GM21528 (cell line): ENCODE measurements around the gene PDE1A.

ENCODE experiments used
- ATAC-seq: cut with Tn5 transposase; IDR thresholded peaks from one replicate; pipeline ENCODE4 v1.9.1; 2021; ENCODE audit warnings: mild to moderate bottlenecking, moderate library complexity; ENCODE audit not compliant: unreplicated experiment, low FRiP score

The PDE1A gene

DNA sequence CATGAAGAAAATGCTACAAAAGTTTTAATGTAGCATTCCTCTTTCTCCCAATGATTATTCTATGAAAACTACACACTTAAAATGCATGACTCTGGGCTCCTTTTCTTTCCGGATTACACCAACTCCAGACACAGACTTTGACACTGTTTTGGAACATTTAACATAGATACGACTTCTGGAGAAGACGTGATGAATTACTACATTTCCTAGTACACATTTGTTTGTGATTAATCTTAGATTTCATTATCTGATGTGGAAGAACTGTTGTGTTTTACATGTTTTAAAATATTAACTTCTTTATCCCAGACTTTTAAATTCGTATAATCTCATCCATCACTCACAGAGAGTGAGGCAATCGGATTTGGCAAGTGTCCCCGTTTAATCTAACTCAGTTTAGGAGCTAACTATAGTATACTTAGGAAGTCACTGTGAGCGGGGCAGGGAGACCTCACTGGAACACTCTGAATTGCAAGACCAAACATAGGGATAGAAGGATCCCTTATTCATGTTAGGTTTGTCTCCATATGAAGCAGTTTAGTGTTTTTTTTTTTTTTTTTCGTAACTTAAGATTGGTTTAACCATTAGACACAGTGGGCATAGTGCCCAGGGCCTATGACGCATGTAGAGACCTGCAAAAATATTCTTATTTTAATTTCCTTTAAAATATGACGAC is 66.7 kb downstream of the PDE1A start:
- ATAC-seq = no peak

- ATAC-seq = no peak
These were observed 67.5 kb downstream of the PDE1A start for GRCh38 chr2:182359027-182359989.

DNA sequence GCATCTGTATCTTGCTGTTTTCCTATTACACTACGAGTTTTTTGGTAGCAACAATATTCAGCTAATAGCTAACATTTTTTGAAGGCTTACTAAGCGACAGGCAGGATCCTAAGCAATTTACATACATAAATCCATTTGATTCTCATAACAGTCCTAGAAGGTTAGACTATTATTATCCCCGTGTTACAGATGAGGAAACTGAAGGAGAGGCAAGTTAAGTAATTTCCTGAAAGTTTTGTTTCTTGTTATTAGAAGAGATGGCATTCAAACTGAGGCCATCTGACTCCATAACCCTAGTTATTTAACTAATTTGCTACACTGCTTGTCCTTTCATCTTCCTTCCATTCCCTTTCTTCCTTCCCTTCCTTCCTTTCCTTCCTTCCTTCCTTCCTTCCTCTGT is 68.2 kb downstream of the PDE1A start:
- ATAC-seq = no peak

- no peak for ATAC-seq
These were observed 71.0 kb downstream of the PDE1A start for GRCh38 chr2:182355815-182356214.

- ATAC-seq = no peak
These were observed 75.4 kb downstream of the PDE1A start for GRCh38 chr2:182351427-182351826.

- no peak for ATAC-seq
These were observed 77.6 kb downstream of the PDE1A start for GRCh38 chr2:182349268-182349667.

DNA sequence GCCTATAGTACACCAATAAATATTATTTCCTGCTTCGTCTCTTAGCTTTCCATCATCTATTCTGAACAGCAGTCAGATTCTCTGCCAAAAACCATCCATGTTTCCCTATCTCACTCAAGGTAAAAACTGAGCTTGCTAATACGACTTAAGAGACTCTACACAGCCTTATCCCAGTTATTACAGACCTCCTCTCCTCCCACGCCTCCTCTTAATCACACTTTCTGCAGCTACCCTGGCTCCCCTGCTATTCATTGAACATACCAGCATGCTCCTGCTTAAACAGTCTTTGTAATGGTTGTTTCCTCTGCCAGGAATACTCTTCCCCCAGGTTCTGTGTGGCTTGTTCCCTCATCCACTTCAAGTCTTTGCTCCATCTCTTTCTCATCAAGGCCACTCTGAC is 81.5 kb downstream of the PDE1A start:
- ATAC-seq = no peak

GRCh38 chr2:182330451-182331305 is 96.2 kb downstream of the PDE1A start:
- ATAC-seq = no peak

DNA sequence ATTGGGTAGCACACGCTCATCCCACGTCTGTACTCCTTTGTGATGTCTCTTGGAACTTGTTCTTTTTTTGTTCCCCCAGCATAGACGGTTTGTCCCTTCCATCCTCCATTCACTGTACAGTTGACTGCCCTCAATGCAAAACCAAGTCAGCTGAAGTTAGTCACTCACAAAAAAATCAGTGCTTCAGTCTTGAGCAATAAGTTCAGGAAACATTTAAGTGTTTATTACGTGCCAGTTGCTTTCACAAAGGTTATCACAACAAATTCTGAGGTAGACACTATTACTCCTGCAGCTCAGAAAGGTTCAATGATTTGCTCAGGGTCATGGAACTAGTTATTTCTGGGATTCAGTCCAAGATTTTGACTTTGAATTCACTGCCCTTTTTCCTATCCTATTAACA is 102.2 kb downstream of the PDE1A start:
- no peak for ATAC-seq

GRCh38 chr2:182321096-182321495 is 105.7 kb downstream of the PDE1A start:
- ATAC-seq = no peak

DNA sequence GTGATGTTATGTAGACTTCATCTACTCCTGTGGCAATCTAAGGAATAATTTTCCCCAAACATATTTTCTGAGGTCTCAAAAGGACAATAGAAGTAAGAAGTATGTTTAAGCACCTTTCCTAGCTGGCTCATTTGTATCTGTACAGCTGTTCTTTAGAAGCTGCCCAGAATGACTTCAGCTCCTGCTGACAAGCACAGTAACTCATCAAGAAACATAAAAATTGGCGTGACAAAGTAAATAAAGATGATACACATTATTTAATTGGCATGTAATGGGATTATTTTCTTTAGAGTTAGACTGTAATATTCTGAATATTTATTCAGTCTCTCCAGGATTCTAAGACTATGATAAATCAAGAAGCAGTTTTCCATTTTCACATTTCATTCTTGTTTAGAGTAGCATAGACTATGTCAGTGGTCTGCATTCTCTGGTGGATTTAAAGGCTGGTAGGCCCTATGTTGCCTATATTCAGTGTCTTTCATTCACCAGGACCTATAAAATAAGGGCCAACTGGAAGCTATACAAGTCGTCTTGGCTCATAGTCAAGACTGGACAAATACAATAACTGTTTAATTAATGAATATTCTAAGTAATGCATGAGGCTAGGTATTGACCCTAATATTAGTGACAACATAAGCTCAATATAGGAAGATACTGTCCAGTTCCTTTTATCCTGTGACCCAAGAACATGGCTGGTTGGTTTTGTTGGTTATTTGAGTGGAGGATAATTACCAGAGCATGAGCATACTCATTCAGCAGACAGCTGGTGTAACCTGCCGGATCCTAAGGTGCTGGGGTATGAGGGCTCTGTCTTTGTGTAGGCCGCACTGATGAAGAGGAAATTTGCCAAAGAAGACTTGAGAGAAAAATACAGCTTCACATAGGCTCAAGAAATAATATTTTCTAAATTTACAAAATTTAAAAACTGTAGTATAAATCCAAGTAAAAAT is 107.0 kb downstream of the PDE1A start:
- ATAC-seq = no peak

DNA sequence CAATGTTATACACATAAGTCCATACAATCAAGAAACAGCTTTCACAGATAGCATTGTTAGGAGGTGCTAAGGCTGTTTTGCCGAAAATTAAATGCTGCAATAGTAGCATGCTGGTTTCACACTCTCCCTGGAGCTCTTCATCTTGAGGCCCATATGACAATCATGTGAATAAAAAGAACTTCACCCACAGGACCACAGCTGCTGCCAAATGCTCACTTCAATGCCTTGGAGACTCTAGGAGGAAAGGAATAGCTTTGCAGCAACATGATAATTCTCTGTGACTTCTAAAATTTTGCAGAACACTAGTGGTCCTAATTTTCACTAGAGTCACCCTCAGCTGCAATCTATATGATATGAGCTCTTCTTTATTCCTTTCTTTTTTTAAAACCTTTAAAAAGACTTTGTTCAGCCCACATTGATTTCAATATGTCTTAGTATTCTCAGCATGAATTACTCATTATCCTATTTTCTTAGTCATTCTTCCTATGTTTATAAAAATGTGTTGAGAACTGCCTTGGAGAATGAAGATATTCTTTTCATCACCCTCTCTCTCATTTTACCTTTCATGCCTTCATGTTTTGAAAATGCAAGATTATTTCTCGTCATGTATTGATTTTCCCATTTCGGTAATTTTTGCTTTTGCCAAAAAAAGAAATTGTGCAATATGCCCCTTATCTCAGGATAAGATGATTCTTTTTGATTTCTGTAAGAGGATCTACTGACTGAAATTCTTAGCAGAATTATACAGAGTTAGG is 108.2 kb downstream of the PDE1A start:
- ATAC-seq = no peak

DNA sequence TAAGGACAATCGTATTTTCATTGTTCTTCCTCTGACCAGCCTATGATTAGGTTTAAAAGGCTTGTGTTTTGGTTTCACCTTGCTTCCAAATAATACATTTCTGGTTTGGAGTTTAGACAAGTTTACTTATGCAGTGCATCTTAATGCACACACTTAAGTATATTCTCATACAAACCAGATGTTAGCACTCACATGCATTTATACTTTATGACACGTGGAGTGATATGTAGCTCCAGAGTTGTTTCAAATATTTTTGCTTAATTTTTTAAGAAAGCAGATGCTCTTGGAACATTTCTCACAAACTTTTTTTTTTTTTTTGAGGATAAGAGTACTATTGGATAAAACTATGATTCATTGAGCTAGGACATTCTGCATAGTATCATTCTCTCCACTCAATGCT is 109.9 kb downstream of the PDE1A start:
- no peak for ATAC-seq

DNA sequence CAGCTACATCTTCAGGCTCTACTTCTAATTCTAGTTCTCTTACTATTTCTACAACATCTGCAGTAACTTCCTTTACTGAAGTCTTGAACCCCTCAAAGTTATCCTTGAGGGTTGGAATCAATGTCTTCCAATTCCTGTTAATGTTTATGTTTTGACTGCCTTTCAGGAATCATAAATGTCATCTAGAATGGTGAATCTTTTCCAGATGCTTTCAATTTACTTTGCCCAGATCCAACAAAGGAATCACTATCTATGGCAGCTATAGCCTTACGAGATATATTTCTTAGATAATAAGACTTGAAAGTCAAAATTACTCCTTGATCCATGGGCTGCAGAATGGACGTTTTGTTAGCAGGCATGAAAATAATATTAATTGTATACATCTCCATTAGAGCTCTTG is 123.9 kb downstream of the PDE1A start:
- no peak for ATAC-seq

DNA sequence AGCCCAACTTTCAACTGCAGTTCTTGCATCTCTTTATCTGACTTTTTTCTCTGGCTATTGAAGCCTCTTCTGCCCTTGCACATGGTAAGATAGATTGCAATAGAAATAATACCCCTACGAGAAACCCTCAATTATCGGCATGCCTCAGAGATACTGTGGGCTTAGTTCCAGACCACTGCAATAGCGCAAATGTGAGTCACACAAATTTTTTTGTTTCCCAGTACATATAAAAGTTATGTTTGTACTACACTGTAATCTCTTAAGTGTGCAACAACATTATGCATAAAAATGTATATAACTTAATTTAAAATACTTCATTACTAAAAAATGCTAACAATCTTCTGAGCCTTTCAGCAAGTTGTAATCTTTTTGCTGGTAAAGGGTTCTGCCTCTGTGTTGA is 124.7 kb downstream of the PDE1A start:
- ATAC-seq = no peak

GRCh38 chr2:182301093-182301492 is 125.7 kb downstream of the PDE1A start:
- ATAC-seq = no peak

DNA sequence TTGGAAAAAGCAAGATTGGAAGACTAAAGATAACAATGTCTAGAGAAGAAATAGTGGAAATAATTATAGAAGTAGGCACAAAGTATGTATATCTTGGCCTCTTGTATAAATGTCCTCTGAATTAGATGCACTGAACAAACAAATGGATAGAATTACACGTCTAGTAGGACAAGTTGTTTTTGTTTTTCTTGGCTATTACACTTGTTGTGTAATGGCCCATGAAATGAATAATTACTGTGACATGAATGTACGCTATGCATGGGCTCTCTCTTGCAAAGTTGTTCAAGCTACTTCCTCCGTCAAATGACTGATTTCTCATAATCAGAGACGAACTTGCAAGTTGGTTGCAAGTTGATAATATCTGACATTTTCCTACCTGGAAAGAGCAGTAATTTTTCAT is 126.2 kb downstream of the PDE1A start:
- ATAC-seq = no peak

DNA sequence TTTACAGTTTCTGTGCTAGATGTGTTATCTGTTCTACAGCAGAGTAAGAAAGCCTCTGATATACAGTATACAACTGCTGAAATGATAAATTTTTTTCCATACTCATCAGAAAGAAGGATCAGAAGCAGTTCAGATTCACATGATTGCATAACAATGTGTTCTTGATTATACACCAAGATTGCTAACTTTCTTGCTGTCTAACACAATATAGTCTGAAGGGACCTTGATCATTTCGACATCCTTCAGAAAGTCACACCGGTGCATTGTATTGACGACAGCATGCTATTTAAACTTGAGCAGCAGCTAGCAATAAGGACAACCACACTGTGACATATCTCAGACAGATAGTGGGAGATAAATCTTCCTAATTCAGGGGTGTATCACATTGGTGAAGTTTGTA is 127.2 kb downstream of the PDE1A start:
- no peak for ATAC-seq

GRCh38 chr2:182298456-182298855 is 128.4 kb downstream of the PDE1A start:
- no peak for ATAC-seq
